Right lung (tissue), 5 donors: Measurements from ENCODE around the gene SPDYE17. TPM values are rescaled to one million over a fixed set of nuclear protein-coding genes. Genes with fewer than 3 reads are reported as not detected.
"Not testable (repeated sequence)": the region's sequence is repeated elsewhere in the genome, so short reads cannot be mapped to it uniquely, and the experiment has no call there.

Experiments used
- DNase-seq, 2 donors: peaks; one replicate each; pipeline ENCODE4 v3.0.0-alpha.2; 2013
- polyA plus RNA-seq, 5 donors: library from polyadenylated mRNA; unstranded; fragments of 120-200 nt; gene quantifications; one replicate each; pipeline versions ENCODE4 v1.2.1 to v1.2.3, GENCODE V29; 2013; ENCODE audit warnings: inconsistent platforms in 1 of 5, low replicate concordance in 1 of 5; ENCODE audit not compliant: insufficient read length in 5 of 5, insufficient read depth in 1 of 5

The SPDYE17 gene
- polyA plus RNA-seq, 5 donors = not detected

- not testable (repeated sequence) for DNase-seq
Measured at GRCh38 chr7:76972391-76972790, 59.8 kb downstream of the SPDYE17 start.

Other genes with a start within 250 kb of the SPDYE17 start
- 1 to 10 TPM in 4 of 5 donors, under 1 TPM in 1; 0.72 to 2.3 (median 1.1) TPM for gene SPDYE18, start 30.2 kb upstream of the SPDYE17 start, polyA plus RNA-seq
- gene CCDC146, start 90.3 kb upstream of the SPDYE17 start, polyA plus RNA-seq = 10 to 100 TPM; 14.9 to 28.9 (median 28.6) TPM
- 1 to 10 TPM; 5.5 to 9.2 (median 8.3) TPM for gene FGL2, start 167.5 kb upstream of the SPDYE17 start, polyA plus RNA-seq